Measurements from ENCODE around the gene ELP6. TPM values are rescaled to one million over a fixed set of nuclear protein-coding genes. Genes with fewer than 3 reads are reported as not detected.

Gene ELP6
- total RNA-seq, 1 donor from 2014 or later = 27.0 TPM

- no peak for TF ChIP-seq CTCF (IDR thresholded peaks at IDR 0.05)
- Histone ChIP-seq H3K36me3 (no peaks in the 10 kb centered on the region), H3K9me3 (no peaks in the 10 kb centered on the region), H3K4me1 (no peaks in the 10 kb centered on the region), H3K27me3 (no peaks in the 10 kb centered on the region), H3K4me3 (no peak overlapping the region), H3K27ac (no peak overlapping the region)
- no peak for DNase-seq (ENCODE audit: low spot score in 2 of 2)
- intact Hi-C loops (cut with DNase I) = no loop called here
Measured at GRCh38 chr3:47533481-47533880, 20.0 kb upstream of the ELP6 start.

GRCh38 chr3:47527952-47528725 is 14.6 kb upstream of the ELP6 start:
- H3K9me3 ChIP-seq = peaks cover 0 to 3% of the 10 kb centered on the region in 2 donors
- intact Hi-C loops (cut with DNase I) = no loop called here
- H3K4me1 ChIP-seq = no peaks in the 10 kb centered on the region
- no peak overlapping the region for H3K27ac ChIP-seq
- no peaks in the 10 kb centered on the region for H3K27me3 ChIP-seq
- DNase-seq (ENCODE audit: low spot score in 2 of 2) = no peak
- no peak overlapping the region for H3K4me3 ChIP-seq
- H3K36me3 ChIP-seq = no peaks in the 10 kb centered on the region
- TF ChIP-seq CTCF (IDR thresholded peaks at IDR 0.05) = no peak

- H3K36me3 ChIP-seq = no peaks in the 10 kb centered on the region
- DNase-seq (ENCODE audit: low spot score in 2 of 2) = no peak
Measured at GRCh38 chr3:47525617-47526016, 12.1 kb upstream of the ELP6 start.

GRCh38 chr3:47523310-47524073 is 10.0 kb upstream of the ELP6 start:
- H3K9me3 ChIP-seq = peaks cover 0 to 3% of the 10 kb centered on the region in 2 donors
- H3K4me3 ChIP-seq = no peak overlapping the region
- DNase-seq (ENCODE audit: low spot score in 2 of 2) = no peak
- H3K36me3 ChIP-seq = no peaks in the 10 kb centered on the region
- intact Hi-C loops (cut with DNase I) = no loop called here
- H3K27ac ChIP-seq = no peak overlapping the region
- no peak for TF ChIP-seq CTCF (IDR thresholded peaks at IDR 0.05)
- H3K27me3 ChIP-seq = no peaks in the 10 kb centered on the region
- no peaks in the 10 kb centered on the region for H3K4me1 ChIP-seq

More at GRCh38 chr3:47525617-47526016, 12.1 kb upstream of the ELP6 start:
- Histone ChIP-seq H3K9me3 (peaks cover 0 to 3% of the 10 kb centered on the region in 2 donors), H3K4me1 (no peaks in the 10 kb centered on the region), H3K27ac (no peak overlapping the region), H3K4me3 (no peak overlapping the region), H3K27me3 (no peaks in the 10 kb centered on the region)
- no peak for TF ChIP-seq CTCF (IDR thresholded peaks at IDR 0.05)
- intact Hi-C loops (cut with DNase I) = no loop called here

- no peak overlapping the region for H3K27ac ChIP-seq
- no peak overlapping the region for H3K4me3 ChIP-seq
- H3K36me3 ChIP-seq = no peaks in the 10 kb centered on the region
- H3K4me1 ChIP-seq = no peaks in the 10 kb centered on the region
- peak in 1 of 2 donors; percentile 89 for DNase-seq (ENCODE audit: low spot score in 2 of 2)
- H3K27me3 ChIP-seq = no peaks in the 10 kb centered on the region
- no peaks in the 10 kb centered on the region for H3K9me3 ChIP-seq
- intact Hi-C loops (cut with DNase I) = loop anchor here (1.0 kb wide), 1 partner anchor 267 kb away; no protein-coding TSS in a partner anchor
- peak; percentile 85 to 91 (median 89) for TF ChIP-seq CTCF (IDR thresholded peaks at IDR 0.05)
Measured at GRCh38 chr3:47522082-47522987, 8.8 kb upstream of the ELP6 start.
